Measurements from ENCODE around the gene BEND5.

BEND5 gene, protein sequence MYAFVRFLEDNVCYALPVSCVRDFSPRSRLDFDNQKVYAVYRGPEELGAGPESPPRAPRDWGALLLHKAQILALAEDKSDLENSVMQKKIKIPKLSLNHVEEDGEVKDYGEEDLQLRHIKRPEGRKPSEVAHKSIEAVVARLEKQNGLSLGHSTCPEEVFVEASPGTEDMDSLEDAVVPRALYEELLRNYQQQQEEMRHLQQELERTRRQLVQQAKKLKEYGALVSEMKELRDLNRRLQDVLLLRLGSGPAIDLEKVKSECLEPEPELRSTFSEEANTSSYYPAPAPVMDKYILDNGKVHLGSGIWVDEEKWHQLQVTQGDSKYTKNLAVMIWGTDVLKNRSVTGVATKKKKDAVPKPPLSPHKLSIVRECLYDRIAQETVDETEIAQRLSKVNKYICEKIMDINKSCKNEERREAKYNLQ

DNA sequence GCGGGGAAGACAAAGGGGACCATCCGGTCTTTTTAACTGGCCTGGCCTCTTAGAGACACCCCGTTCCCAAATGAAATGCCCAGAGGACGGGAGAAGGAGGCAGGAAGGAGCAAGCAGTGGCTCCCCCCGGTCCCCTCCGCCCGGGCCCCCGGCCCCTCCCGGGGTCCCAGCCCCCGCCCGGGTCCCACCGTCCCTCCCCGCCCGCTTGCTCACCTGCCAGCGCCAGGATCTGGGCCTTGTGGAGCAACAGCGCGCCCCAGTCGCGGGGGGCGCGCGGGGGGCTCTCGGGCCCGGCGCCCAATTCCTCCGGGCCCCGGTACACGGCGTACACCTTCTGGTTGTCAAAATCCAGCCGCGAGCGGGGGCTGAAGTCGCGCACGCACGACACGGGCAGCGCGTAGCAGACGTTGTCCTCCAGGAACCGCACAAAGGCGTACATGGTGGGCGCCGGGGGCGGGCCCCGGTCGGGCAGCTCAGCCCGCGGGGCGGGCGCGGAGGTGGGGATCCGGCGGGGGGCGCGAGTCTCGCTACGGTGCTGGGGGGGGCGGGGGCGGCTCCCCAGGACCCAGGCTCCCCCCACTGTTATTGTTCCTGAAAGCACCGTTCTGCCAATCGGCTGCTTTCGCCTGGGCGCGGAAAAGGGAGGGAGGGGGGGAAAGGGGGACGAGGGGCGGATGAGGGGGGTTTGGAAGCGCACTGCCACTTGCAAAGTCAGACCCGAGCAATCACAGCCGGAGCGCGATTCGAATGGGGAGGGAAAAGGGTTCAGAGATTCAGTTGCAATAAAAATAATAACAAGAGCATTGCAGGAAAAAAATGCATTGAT is at the start of gene BEND5:
Gene BEND5 (minus strand): TSS at position 499 of the 826 bp plus-strand sequence. CDS start 60 bp downstream, at position 439.
- H3K4me3 ChIP-seq (ENCODE audit: low read depth, low read length), result peak within 1 kb of the TSS; percentile 85

DNA sequence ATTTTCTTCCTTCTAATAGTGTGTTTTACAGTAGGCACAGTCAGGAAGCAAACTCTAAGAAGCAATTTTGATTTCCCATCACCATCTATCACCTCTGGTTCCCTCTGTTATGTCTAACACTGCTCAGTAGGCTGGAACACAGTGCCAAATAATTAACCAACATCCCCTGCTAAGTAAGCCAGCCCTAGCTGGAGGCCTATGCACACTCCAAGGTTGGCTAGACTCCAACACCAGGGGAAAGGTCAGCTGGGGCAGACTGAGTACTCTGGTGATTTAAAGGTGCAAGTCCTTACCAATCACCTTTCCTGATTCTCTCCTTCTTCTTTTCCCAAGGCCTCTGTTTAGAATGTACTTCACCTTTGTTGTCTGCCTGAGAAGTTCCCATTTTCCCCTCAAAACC is 46.5 kb upstream of the BEND5 start:
- H3K4me3 ChIP-seq (ENCODE audit: low read depth, low read length), result no peak overlapping the region

DNA sequence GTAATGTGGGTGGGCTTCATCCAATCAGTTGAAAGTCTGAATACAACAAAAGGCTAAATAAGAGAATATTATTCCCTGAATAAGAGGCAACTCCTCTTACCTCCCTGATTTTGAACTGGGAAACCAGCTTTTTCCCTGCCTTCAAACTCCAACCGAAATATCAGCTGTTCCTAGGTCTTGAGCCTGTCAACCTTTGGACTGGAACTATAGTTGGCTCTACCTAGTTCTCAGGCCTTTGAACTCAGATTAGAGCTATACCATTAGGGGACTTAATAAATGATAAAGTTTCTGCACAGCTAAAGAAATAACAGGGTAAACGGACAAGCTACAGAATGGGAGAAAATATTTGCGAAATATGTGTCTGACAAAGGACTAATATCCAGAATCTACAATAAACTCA is 43.8 kb upstream of the BEND5 start:
- no peak overlapping the region for H3K4me3 ChIP-seq (ENCODE audit: low read depth, low read length)

DNA sequence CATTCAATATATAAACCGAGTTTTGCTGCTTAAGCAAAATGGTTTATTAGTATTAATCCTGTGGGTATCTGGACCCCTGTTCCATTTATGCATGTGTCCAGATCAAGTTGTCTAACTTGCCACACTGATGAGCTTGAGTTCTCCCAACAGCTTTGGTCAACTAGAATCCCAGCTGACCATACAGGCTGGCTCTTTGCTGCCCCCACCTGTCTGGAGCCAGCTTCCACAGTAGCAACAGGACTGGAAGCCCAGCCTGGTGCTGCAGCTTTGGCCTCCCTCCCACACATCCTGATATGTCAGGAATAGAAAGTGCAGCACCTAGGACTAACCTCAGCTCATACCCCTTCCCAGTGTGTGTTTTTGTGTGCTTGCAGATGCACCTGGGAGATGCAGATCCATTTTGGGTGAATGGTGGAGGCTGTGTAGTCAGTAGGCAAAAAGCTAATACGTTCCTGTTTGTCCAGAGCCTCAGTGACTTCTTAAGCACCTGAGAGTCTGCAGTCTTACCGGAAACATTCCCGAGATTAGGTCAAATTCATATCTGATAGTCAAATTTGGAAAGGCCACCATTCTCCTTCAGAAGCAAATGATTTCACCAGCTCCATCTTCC is 40.9 kb upstream of the BEND5 start:
- no peak overlapping the region for H3K4me3 ChIP-seq (ENCODE audit: low read depth, low read length)

DNA sequence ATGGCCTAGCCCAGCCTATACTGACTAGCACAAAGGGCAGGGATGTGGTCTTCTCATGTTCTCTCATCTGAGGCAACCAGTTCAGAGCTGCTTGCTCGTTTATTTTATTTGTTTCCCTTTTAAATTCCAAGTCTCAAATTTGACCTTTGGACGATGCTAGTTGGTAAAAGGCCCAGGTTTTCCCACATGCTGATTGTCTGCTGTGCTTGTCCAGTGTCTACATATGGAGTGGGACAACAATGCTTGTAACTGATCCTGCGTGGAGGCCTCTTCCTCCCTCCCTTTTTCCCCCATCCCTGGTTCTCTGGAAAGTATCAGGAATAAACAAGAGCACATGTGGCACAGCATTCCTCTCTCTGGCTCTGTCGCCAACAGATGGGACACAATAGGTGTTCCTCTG is 34.0 kb upstream of the BEND5 start:
- H3K4me3 ChIP-seq (ENCODE audit: low read depth, low read length), result no peak overlapping the region

DNA sequence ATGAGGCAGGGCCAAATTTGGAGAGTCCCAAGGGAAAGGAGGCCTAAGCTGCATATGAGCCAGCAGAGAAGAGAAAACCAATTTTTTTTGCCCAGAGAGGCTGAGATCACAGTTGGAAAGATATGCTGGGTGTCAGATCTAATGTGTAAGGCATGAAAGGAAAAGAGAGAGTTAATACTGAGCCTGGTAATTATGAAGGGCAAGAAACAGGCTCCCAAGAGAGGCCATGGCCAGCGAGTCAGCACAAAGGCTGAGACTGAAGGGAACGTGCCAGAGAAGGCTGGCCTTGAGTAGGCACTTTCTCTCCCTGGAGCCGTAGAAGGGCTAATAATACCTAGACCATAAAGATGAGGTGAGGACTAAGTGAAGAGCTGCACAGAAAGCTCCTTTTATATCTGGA is 31.8 kb upstream of the BEND5 start:
- H3K4me3 ChIP-seq (ENCODE audit: low read depth, low read length), result no peak overlapping the region

DNA sequence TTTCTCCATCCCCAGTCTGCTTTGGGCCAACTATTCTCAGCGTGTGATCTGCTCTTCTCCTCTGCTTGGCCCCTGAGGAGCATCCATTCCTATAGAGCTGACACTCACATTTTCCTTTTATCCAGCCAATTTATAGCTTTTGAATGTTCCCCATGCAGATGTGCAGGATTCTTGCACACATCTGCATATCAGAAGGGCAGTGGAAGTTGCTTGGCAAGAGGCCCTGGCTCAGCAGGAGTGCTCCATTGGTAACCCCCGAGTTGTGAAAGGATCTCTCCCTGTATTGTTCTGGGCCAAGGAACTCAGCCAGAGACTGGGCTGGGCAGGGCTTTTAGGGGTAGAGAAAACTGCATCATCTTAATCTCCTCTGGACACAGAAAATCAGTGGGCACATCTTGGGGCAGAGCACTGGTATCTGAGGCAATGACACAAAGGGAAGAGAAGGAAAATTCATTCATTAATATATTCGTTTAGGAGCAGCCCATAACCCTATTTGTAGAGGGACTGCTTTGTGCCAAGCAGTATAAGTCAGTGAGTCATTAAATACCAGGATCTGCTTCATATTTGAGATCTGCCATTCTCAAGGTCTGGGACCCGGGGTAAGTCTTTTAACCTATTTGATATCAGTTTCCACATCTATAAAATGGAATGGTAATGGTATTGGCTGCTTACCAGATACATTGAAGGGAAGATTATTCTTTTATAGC is 31.0 kb upstream of the BEND5 start:
- no peak overlapping the region for H3K4me3 ChIP-seq (ENCODE audit: low read depth, low read length)

DNA sequence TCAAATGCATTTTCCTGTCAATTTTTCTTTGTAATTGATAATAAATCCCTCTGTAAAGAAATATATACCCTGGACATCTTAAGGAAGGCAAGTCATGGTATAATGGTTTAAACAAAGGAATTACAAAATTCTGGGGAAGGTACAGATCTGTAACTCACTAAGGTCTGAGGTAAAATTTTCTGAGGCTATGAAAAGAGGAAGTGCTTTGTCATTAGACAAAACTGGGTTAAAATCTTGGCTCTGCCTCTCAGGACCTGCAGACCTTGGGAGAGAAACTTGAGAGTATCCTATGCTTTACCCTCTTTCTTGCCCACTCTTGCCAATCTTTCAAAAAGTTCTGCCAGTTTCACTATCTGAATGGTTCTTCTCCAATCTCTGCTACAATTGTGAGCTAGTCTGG is 26.8 kb upstream of the BEND5 start:
- H3K4me3 ChIP-seq (ENCODE audit: low read depth, low read length), result no peak overlapping the region

DNA sequence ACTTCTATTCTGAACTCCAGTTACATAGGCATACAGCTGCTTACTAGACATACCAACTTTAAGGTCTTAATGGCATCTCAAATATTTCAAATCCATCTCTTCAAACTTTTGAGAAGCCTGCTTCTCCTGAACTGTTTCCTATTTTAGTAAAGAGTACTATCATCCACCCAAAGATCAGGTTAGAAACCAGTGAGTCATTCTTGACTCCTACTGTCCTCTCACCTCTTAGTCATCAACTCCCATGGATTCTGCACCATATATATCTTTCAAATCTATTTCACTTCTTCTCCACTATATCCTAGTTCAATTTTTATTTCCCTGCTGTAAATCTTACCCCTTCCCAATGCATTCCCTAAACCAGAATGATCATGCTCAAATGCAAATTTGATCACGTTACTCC is 18.1 kb upstream of the BEND5 start:
- no peak overlapping the region for H3K4me3 ChIP-seq (ENCODE audit: low read depth, low read length)

DNA sequence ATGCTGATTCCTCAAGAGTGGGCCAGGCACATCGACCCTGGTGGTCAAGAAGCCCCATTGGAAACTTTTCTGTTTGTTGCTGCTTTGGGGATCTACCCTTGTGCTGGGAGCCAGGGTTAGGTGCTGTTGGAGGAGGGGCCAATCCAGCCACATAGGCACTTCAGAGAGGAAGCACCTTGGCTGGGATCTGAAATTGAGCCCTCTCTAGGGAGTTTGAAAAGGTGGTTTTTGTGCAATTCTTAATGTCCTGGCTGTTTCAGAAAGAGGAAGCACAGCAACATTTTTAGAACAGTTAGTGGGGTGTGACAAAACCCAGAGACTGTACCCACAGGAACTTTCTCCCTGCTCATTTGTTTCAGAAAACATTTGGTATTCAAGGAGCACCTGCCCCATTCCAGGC is 17.2 kb upstream of the BEND5 start:
- no peak overlapping the region for H3K4me3 ChIP-seq (ENCODE audit: low read depth, low read length)

DNA sequence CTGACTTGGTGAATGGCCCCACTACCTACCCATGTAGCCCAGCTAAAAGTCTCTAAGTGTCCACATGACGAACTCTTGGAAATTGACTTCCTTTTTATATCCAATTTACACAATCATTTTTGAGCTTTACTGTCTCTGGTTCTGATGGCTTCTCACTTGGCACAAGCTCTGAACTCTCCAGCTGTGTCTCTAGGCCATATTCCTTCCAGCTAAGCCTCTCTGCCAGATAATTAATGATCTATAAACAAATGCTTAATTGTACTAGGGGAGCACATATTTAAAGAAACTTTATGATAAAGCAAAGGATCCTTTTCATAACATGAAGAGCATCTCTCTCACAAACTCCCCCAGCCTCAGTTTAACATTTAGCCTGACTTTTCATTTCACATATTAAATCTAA is 16.3 kb upstream of the BEND5 start:
- no peak overlapping the region for H3K4me3 ChIP-seq (ENCODE audit: low read depth, low read length)

DNA sequence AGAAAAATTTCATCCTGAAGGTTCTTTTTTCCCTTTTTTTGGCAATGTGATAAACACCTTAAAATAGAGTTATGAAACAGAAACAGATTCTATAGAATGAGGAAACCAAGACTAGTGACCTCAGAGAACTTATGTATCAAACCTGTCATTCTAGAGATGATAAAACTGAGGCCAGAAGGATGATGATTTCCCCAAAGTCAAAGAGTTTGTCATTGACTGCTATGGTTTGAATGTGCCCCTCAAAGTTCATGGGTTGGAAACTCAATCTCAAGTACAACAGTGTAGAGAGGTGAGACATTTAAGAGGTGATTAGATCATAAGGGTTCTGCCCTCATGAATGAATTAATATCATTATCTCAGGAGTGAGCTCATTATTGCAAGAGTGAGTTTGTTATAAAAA is 13.7 kb upstream of the BEND5 start:
- no peak overlapping the region for H3K4me3 ChIP-seq (ENCODE audit: low read depth, low read length)

DNA sequence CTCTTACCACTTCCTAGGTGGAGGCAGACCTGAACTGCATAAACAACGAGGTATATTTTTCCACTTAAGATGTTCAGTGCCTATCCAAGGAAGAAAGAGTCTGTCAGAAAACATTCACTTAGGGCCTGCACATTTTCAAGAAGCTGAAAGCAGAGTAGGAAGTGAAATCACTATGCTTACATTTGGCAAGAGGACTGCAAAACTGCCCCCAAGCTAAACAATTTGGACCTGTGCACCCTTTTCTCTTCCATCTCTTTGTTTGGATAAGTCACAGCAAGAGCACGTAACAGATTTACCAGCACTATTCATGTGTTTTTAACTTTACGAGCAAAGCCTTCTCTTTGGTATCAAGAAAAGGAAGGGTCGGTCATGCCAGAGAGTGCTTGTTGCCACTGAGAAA is 13.2 kb upstream of the BEND5 start:
- H3K4me3 ChIP-seq (ENCODE audit: low read depth, low read length), result no peak overlapping the region

DNA sequence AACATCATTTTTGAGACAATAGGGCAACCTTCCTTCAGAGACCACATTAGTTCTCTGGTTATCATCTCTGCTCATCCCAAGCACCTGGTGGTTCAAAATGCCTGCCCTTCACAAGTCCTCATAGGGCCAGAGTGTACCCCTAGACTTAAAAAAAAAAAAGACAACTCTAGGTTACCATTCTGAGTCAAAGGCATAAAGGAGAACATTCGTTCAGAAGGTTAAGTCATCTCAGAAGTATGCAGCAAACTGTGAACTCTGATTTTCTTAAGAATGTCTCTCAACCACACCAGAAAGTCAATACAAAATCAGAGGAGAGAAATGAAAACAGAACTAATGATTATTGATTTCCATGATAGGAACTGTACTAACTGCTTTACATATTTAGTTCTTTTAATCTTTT is 9.2 kb upstream of the BEND5 start:
- H3K4me3 ChIP-seq (ENCODE audit: low read depth, low read length), result no peak overlapping the region

DNA sequence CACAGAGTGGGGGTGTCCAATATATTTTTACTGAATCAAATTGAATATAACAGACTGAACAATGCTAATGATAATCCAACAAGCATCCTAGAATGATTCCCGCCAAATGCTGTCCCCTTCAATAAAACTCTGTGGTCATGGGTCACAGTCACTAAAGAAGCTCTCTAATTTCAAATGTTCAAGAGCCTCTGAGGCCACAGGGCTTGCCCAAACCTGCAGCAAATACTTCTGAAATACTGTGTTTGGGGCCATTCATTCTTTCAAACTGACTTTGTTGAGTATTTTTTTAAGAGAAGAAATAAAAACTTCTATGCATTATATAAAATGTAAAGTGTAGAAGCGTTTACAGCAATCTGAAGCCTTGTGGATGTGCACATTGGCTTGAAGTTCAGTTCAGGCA is 7.6 kb upstream of the BEND5 start:
- H3K4me3 ChIP-seq (ENCODE audit: low read depth, low read length), result no peak overlapping the region

DNA sequence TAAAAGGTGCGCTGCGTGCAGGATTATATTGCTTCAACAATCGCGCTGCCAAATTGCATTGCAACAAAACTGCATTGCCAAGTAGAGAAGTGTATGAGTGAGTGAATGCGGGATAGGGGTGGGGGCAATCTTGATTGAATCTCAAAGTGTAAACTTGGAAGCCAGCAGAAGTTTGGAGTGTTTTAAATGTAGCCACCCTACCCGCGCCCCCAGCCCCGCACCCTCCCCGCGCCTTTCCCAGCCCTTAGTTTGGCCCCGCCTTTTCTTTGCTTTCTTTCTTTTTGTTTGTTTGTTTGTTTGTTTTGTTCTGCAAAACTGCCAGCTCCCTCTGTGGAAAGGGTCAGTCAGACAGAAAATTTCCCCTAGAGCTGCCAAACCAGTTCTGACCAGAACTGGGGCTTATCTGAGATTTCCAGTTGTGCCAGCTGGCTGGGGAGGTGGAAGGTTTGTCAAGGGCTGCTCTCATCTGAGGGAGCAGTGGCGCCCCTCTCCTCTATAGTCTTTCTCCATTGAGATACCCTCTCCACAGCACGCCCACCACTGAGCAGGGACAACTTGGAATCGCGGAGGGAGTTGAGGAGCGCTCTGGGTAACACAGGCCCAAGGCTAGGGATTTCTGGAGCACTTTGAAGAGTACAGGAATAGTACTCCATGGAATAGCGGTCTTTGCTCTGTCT is 666 bp upstream of the BEND5 start:
- peak overlapping the region; percentile 85 for H3K4me3 ChIP-seq (ENCODE audit: low read depth, low read length)

DNA sequence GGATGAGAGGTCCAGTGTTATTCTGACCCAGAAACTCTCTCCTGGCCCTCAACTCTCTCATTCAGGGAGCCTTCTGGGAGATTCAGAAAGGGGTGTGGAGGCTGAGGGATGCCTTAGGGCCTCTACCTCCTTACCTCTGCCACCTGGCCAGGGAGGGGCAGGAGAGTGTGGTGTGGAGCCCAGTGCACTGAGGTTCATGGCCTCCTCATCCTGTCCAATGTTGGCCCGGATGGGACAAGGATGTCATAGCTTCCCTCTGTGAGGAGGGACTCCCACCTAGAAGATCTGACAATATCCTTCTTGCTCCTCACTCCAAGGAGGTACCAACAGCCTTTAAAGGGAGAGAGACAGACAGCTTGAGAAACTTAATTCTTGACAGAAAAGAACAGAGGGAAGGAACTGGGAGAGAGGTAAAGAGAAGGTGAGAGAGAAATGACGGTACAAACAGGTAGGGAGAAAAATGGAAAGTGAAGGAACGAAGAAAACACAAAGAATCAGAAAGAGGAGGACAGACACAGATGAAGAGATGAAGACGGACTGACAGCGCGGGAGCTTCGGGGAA is 779 bp downstream of the BEND5 start:
- peak overlapping the region; percentile 62 for H3K4me3 ChIP-seq (ENCODE audit: low read depth, low read length)

DNA sequence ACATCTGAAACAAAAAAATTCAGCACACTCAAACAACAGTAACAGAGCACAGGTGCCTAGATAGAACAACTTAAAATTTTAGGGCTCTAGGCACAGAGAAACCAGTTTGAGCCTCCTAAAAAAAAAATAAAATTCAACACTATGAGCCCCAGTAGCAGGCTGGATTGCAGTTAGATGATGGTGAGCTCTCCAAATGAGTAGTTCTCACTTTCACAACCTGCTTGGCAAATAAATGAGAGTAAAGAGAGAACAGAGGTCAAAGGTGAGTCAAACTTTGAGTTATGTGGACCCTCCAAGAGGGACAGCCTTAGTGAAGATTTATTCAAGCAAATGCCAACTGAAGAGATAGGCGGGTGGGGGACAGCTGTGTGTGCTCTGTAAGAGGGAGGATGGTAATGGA is 3.6 kb downstream of the BEND5 start:
- H3K4me3 ChIP-seq (ENCODE audit: low read depth, low read length), result no peak overlapping the region

DNA sequence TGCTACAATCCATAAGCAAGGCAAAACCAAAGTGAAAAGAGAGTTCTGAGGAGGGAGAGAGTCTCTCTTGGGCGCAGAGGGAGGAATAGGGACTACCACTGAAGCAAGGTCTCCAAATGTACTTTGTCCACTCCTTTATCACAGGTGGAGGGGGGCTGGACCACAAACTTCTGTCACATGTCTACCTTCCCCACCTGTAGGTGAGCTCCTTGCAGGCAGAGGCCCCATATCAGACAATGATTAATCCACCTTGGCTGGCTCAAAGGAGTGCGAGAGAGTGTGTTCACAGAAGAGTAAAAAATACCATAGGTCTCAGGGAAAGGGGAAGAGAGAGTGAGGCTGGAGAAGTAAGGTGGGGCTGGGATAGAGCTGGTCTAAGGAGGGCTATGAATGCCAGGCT is 4.5 kb downstream of the BEND5 start:
- H3K4me3 ChIP-seq (ENCODE audit: low read depth, low read length), result no peak overlapping the region

DNA sequence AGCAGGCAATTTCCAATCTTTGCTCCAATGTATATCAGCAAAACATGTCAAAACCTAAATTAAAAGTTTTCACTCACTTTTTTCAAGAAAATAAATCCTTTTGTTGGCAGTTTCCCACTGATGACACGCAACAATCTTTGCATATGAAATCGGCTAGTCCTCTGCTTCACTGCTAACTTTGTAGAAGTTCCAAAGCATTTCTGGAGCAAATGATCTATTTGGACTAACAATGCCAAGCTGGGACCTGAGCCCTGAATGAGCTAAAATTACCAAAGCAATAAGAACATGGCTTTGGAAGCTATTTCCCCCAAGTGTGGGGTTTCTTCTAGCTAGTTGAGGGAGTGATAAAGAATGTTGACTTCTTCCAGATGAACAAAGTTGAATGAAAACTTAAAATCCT is 5.1 kb downstream of the BEND5 start:
- no peak overlapping the region for H3K4me3 ChIP-seq (ENCODE audit: low read depth, low read length)
